ENCODE data around the gene ALOX5.

The ALOX5 gene

GRCh38 chr10:45373576-45374349 is at the start of gene ALOX5:
Gene ALOX5, plus strand, starts transcription at chr10:45374216. Its CDS starts 64 bp downstream, at chr10:45374280.
- no peak for TF ChIP-seq CTCF (IDR thresholded peaks at IDR 0.05)

GRCh38 chr10:45325116-45325515 is 48.9 kb upstream of the ALOX5 start:
- TF ChIP-seq CTCF (IDR thresholded peaks at IDR 0.05), result no peak

- TF ChIP-seq CTCF (IDR thresholded peaks at IDR 0.05), result no peak
Observed at GRCh38 chr10:45339894-45340293, 34.1 kb upstream of the ALOX5 start.

GRCh38 chr10:45353186-45353585 is 20.8 kb upstream of the ALOX5 start:
- TF ChIP-seq CTCF (IDR thresholded peaks at IDR 0.05), result no peak

- TF ChIP-seq CTCF (IDR thresholded peaks at IDR 0.05), result no peak
Observed at GRCh38 chr10:45354261-45354660, 19.8 kb upstream of the ALOX5 start.

GRCh38 chr10:45355494-45355893 is 18.5 kb upstream of the ALOX5 start:
- no peak for TF ChIP-seq CTCF (IDR thresholded peaks at IDR 0.05)

- no peak for TF ChIP-seq CTCF (IDR thresholded peaks at IDR 0.05)
Observed at GRCh38 chr10:45368181-45368580, 5.8 kb upstream of the ALOX5 start.

Data from LNCAP (cell line).